ENCODE results near the gene PTRH2. TPM values are rescaled to one million over a fixed set of nuclear protein-coding genes. Genes with fewer than 3 reads are reported as not detected.

PTRH2 gene
- total RNA-seq, 8 experiments from 2014 or later, result 21.3 to 87.4 (median 34.5) TPM

Other genes with a start within 250 kb of the PTRH2 start
- gene DHX40, start 141.8 kb downstream of the PTRH2 start, total RNA-seq, result 10 to 100 TPM; 25.0 to 75.0 (median 47.9) TPM
- gene CLTC, start 87.5 kb downstream of the PTRH2 start, total RNA-seq, result 100 to 1,000 TPM; 166 to 241 (median 202) TPM
- gene VMP1, start 224 bp upstream of the PTRH2 start, total RNA-seq, result 100 to 1,000 TPM in 4 of 8 experiments, 10 to 100 TPM in 4; 48.1 to 302 (median 110) TPM
- gene TUBD1, start 185.5 kb upstream of the PTRH2 start, total RNA-seq, result 10 to 100 TPM in 1 of 8 experiments, 1 to 10 TPM in 7; 1.7 to 10.6 (median 5.7) TPM
- gene RPS6KB1, start 185.7 kb upstream of the PTRH2 start, total RNA-seq, result 10 to 100 TPM; 21.2 to 44.8 (median 33.4) TPM

Data from motor neuron (in vitro differentiated cells).